NCI-H446 (cell line): ENCODE measurements around the gene TMIGD1.
"Not testable (repeated sequence)": the region's sequence is repeated elsewhere in the genome, so short reads cannot be mapped to it uniquely, and the experiment has no call there.

ENCODE experiments used
- DNase-seq, 2 experiments: peaks; one replicate each; lab custom pipeline; 2025; lab: John Stamatoyannopoulos, UW

The TMIGD1 gene

GRCh38 chr17:30358055-30358760, 24.4 kb upstream of the TMIGD1 start:
- DNase-seq, result no peak

- DNase-seq, result no peak
Measured at GRCh38 chr17:30357476-30357875, 23.6 kb upstream of the TMIGD1 start.

- no peak for DNase-seq
Measured at GRCh38 chr17:30354701-30355100, 20.8 kb upstream of the TMIGD1 start.

- no peak for DNase-seq
Measured at GRCh38 chr17:30352240-30352814, 18.5 kb upstream of the TMIGD1 start.

GRCh38 chr17:30351735-30352134, 17.9 kb upstream of the TMIGD1 start:
- no peak for DNase-seq

GRCh38 chr17:30351263-30351662, 17.4 kb upstream of the TMIGD1 start:
- not testable (repeated sequence) for DNase-seq

GRCh38 chr17:30349252-30349651, 15.4 kb upstream of the TMIGD1 start:
- DNase-seq, result no peak

- DNase-seq, result no peak
Measured at GRCh38 chr17:30347488-30347887, 13.6 kb upstream of the TMIGD1 start.

GRCh38 chr17:30346221-30346795, 12.5 kb upstream of the TMIGD1 start:
- DNase-seq, result no peak

GRCh38 chr17:30345527-30346075, 11.7 kb upstream of the TMIGD1 start:
- peak in 1 of 2 experiments; percentile 20 for DNase-seq

GRCh38 chr17:30345089-30345433, 11.2 kb upstream of the TMIGD1 start:
- no peak for DNase-seq

GRCh38 chr17:30344283-30345088, 10.6 kb upstream of the TMIGD1 start:
- DNase-seq, result no peak

- DNase-seq, result no peak
Measured at GRCh38 chr17:30343796-30344195, 9.9 kb upstream of the TMIGD1 start.

- DNase-seq, result not testable (repeated sequence)
Measured at GRCh38 chr17:30343244-30343643, 9.4 kb upstream of the TMIGD1 start.

- no peak for DNase-seq
Measured at GRCh38 chr17:30341703-30342249, 7.9 kb upstream of the TMIGD1 start.

GRCh38 chr17:30340801-30341356, 7.0 kb upstream of the TMIGD1 start:
- no peak for DNase-seq

GRCh38 chr17:30339086-30339485, 5.2 kb upstream of the TMIGD1 start:
- no peak for DNase-seq

- no peak for DNase-seq
Measured at GRCh38 chr17:30337393-30337999, 3.6 kb upstream of the TMIGD1 start.

GRCh38 chr17:30336369-30337171, 2.7 kb upstream of the TMIGD1 start:
- DNase-seq, result peak; percentile 65 to 73

GRCh38 chr17:30334421-30334820, 564 bp upstream of the TMIGD1 start:
- DNase-seq, result no peak
